Neural cell (in vitro differentiated cells): Measurements from ENCODE around the gene E2F1. TPM values are rescaled to one million over a fixed set of nuclear protein-coding genes. Genes with fewer than 3 reads are reported as not detected.

ENCODE experiments used
- H2AFZ ChIP-seq: fragments of 200-600, 300-800 bp; sonication (generic), shearing (Covaris generic); 2 replicates; pipeline ENCODE4 v1.6.0; 2014; ENCODE audit warnings: low read depth, mild to moderate bottlenecking, antibody characterized with exemption, low read length, moderate library complexity
- H3F3A ChIP-seq: fragments of 200-600 bp; shearing (Covaris generic); 2 replicates; pipeline ENCODE4 v1.6.1; 2016; ENCODE audit warnings: mild to moderate bottlenecking, moderate library complexity, mixed read lengths, antibody characterized with exemption, low read length; ENCODE audit not compliant: insufficient read depth, poor library complexity, severe bottlenecking
- H3K27ac ChIP-seq: fragments of 200-600, 300-800 bp; sonication (generic), shearing (Covaris generic); 2 replicates; pipeline ENCODE4 v1.5.1; 2014; ENCODE audit warnings: mild to moderate bottlenecking, low read length, moderate library complexity
- H3K27me3 ChIP-seq: fragments of 300-800, 200-600 bp; sonication (generic), shearing (Covaris generic); 2 replicates; pipeline ENCODE4 v1.6.0; 2014; ENCODE audit warnings: mild to moderate bottlenecking, low read depth, low read length, moderate library complexity; ENCODE audit not compliant: insufficient read depth
- H3K36me3 ChIP-seq: fragments of 300-800, 200-600 bp; sonication (generic), shearing (Covaris generic); 2 replicates; pipeline ENCODE4 v1.5.1; 2014; ENCODE audit warnings: mild to moderate bottlenecking, antibody characterized with exemption, low read length, moderate library complexity; ENCODE audit not compliant: insufficient read depth
- H3K4me2 ChIP-seq: fragments of 300-800, 200-600 bp; sonication (generic), shearing (Covaris generic); 2 replicates; pipeline ENCODE4 v1.6.0; 2014; ENCODE audit warnings: mild to moderate bottlenecking, low read length
- H3K4me3 ChIP-seq: fragments of 300-800, 200-600 bp; sonication (generic), shearing (Covaris generic); 2 replicates; pipeline ENCODE4 v1.5.1; 2014; ENCODE audit warnings: mild to moderate bottlenecking, low read length, moderate library complexity
- H3K79me2 ChIP-seq: fragments of 200-600 bp; shearing (Covaris generic); replicated peaks from 2 replicates; pipeline ENCODE4 v1.6.0; 2014; ENCODE audit warnings: mild to moderate bottlenecking, low read length, moderate library complexity; ENCODE audit not compliant: insufficient read depth
- H3K9ac ChIP-seq: fragments of 300-800, 200-600 bp; sonication (generic), shearing (Covaris generic); 2 replicates; pipeline ENCODE4 v1.6.1; 2016; ENCODE audit warnings: mild to moderate bottlenecking, low read length, mixed read lengths
- H3K9me2 ChIP-seq: fragments of 200-600 bp; shearing (Covaris generic); 2 replicates; pipeline ENCODE4 v1.6.1; 2016; ENCODE audit warnings: mild to moderate bottlenecking, low read length, mixed read lengths; ENCODE audit not compliant: insufficient read depth
- H3K9me3 ChIP-seq: fragments of 200-600, 300-800 bp; sonication (generic), shearing (Covaris generic); 2 replicates; pipeline ENCODE4 v1.6.1; 2016; ENCODE audit warnings: mild to moderate bottlenecking, mixed run types, low read length, moderate library complexity, mixed read lengths
- H4K20me1 ChIP-seq: fragments of 200-600 bp; shearing (Covaris generic); 2 replicates; pipeline ENCODE4 v1.6.1; 2016; ENCODE audit warnings: mild to moderate bottlenecking, mixed run types; ENCODE audit not compliant: insufficient read depth
- CTCF ChIP-seq: fragments of 450-650 bp; IDR thresholded peaks from 2 replicates; pipeline ENCODE4 v1.5.1; 2014; ENCODE audit warnings: antibody characterized with exemption, mild to moderate bottlenecking, moderate library complexity; ENCODE audit not compliant: poor library complexity, severe bottlenecking
- EP300 ChIP-seq: fragments of 450-650 bp; conservative IDR thresholded peaks from 2 replicates; pipeline ENCODE4 v1.6.1; 2014; ENCODE audit warnings: antibody characterized with exemption, mild to moderate bottlenecking, moderate library complexity; ENCODE audit not compliant: poor library complexity, severe bottlenecking
- EZH2 ChIP-seq: fragments of 200-600, 300-800 bp; shearing (Covaris generic), sonication (generic); IDR thresholded peaks from 2 replicates; pipeline ENCODE4 v1.6.1; 2014; ENCODE audit warnings: antibody characterized with exemption, low read length, borderline replicate concordance, mild to moderate bottlenecking; ENCODE audit not compliant: insufficient read depth, poor library complexity, severe bottlenecking
- MXI1 ChIP-seq: fragments of 450-650 bp; conservative IDR thresholded peaks from 2 replicates; pipeline ENCODE4 v1.6.1; 2014; ENCODE audit warnings: antibody characterized with exemption, mild to moderate bottlenecking; ENCODE audit not compliant: poor library complexity, severe bottlenecking
- POLR2AphosphoS5 ChIP-seq: IDR thresholded peaks from 2 replicates; pipeline ENCODE4 v1.6.1; 2012
- RAD21 ChIP-seq: fragments of 450-650 bp; conservative IDR thresholded peaks from 2 replicates; pipeline ENCODE4 v1.6.1; 2014; ENCODE audit warnings: antibody characterized with exemption, mild to moderate bottlenecking, moderate library complexity
- REST ChIP-seq: IDR thresholded peaks from 2 replicates; pipeline ENCODE4 v1.6.1; 2012; ENCODE audit warnings: borderline replicate concordance
- SMC3 ChIP-seq: fragments of 450-650 bp; conservative IDR thresholded peaks from 2 replicates; pipeline ENCODE4 v1.6.1; 2014; ENCODE audit warnings: antibody characterized with exemption, mild to moderate bottlenecking, moderate library complexity; ENCODE audit not compliant: poor library complexity
- TAF1 ChIP-seq: IDR thresholded peaks from 2 replicates; pipeline ENCODE4 v1.6.1; 2012; ENCODE audit warnings: low read depth
- polyA plus RNA-seq: library from polyadenylated mRNA; depleted of rRNA; stranded (reverse); fragments of >200 nt; gene quantifications from 2 replicates; pipeline ENCODE4 v1.2.3, GENCODE V29; 2014

The E2F1 gene
- polyA plus RNA-seq, 1 donor from 2014 or later, result 2.3 TPM

- Histone ChIP-seq H3K27me3 (no peaks in the 10 kb centered on the region), H3F3A (peaks cover 4% of the 10 kb centered on the region), H2AFZ (no peak overlapping the region), H4K20me1 (no peaks in the 10 kb centered on the region), H3K9me2 (no peaks in the 10 kb centered on the region), H3K79me2 (no peaks in the 10 kb centered on the region), H3K9me3 (no peaks in the 10 kb centered on the region), H3K36me3 (no peaks in the 10 kb centered on the region), H3K4me2 (no peak overlapping the region), H3K4me3 (no peak overlapping the region), H3K27ac (no peak overlapping the region), H3K9ac (no peak overlapping the region)
- TF ChIP-seq MXI1 (no peak), SMC3 (no peak), POLR2AphosphoS5 (no peak), RAD21 (no peak), EZH2 (no peak), CTCF (no peak), EP300 (no peak), REST (no peak), TAF1 (no peak)
These were observed 9.2 kb downstream of the E2F1 start for GRCh38 chr20:33676652-33677645.

- Histone ChIP-seq H2AFZ (no peak overlapping the region), H3K27me3 (no peaks in the 10 kb centered on the region), H3K36me3 (no peaks in the 10 kb centered on the region), H3K4me2 (no peak overlapping the region), H4K20me1 (no peaks in the 10 kb centered on the region), H3F3A (peaks cover 4% of the 10 kb centered on the region), H3K9me3 (no peaks in the 10 kb centered on the region), H3K27ac (no peak overlapping the region), H3K4me3 (no peak overlapping the region), H3K9me2 (no peaks in the 10 kb centered on the region), H3K9ac (no peak overlapping the region), H3K79me2 (no peaks in the 10 kb centered on the region)
- no peak for TF ChIP-seq POLR2AphosphoS5
- no peak for TF ChIP-seq TAF1
- TF ChIP-seq REST, result no peak
- TF ChIP-seq CTCF, result no peak
- no peak for TF ChIP-seq SMC3
- no peak for TF ChIP-seq EZH2
- no peak for TF ChIP-seq MXI1
- TF ChIP-seq RAD21, result no peak
- no peak for TF ChIP-seq EP300
These were observed 10.1 kb downstream of the E2F1 start for GRCh38 chr20:33676121-33676520.
